ENCODE results near the gene EME1. TPM values are rescaled to one million over a fixed set of nuclear protein-coding genes. Genes with fewer than 3 reads are reported as not detected.

Gene EME1
- total and polyA plus RNA-seq, 2 of the 13 experiments (the other 11 are each of a cell fraction or from before 2014, with no cell fraction given) = 20.7 to 24.6 TPM

GRCh38 chr17:50397111-50397918 is 24.3 kb downstream of the EME1 start, which contains the start of gene LRRC59 (continued):
- TF ChIP-seq AKNA (CRISPR knock-in tag; IDR thresholded peaks at IDR 0.05; ENCODE audit: borderline replicate concordance) (peak; percentile 63; the same call in 1 of the 2 replicates), ZNF337 (CRISPR knock-in tag; IDR thresholded peaks at IDR 0.05; ENCODE audit: borderline replicate concordance, low read depth) (peak; percentile 97; the same call in 1 of the 2 replicates), GTF2F1 (IDR thresholded peaks at IDR 0.05; ENCODE audit: low read length) (peak; percentile 50; the same call in 1 of the 2 replicates), MYNN (CRISPR knock-in tag; IDR thresholded peaks at IDR 0.05; ENCODE audit: low read depth) (peak; percentile 89), ZBTB46 (CRISPR knock-in tag; IDR thresholded peaks at IDR 0.05; ENCODE audit: borderline replicate concordance) (0 out of 2 replicates have a peak, but pooled peaks have one; percentile 60), ZNF589 (CRISPR knock-in tag; conservative IDR thresholded peaks at IDR 0.05) (peak; percentile 99), MYPOP (CRISPR knock-in tag; IDR thresholded peaks at IDR 0.05) (peak; percentile 99), PLSCR1 (CRISPR knock-in tag; IDR thresholded peaks at IDR 0.05; ENCODE audit: borderline replicate concordance) (no peak), ZSCAN12 (CRISPR knock-in tag; IDR thresholded peaks at IDR 0.05) (no peak), ZNF180 (CRISPR knock-in tag; IDR thresholded peaks at IDR 0.05; ENCODE audit: borderline replicate concordance, low read depth) (no peak; the same call in 1 of the 2 replicates), TARDBP (CRISPR knock-in tag; IDR thresholded peaks at IDR 0.05) (peak; percentile 100), MNT (IDR thresholded peaks at IDR 0.05) (no peak; the same call in 1 of the 2 replicates), GATAD1 (CRISPR knock-in tag; IDR thresholded peaks at IDR 0.05) (peak; percentile 99), ZSCAN25 (CRISPR knock-in tag; IDR thresholded peaks at IDR 0.05) (peak; percentile 98), HNRNPH1 (optimal IDR thresholded peaks at IDR 0.05; ENCODE audit: low read depth, low read length) (no peak), ZNF557 (CRISPR knock-in tag; IDR thresholded peaks at IDR 0.05) (no peak; the same call in 1 of the 2 replicates), POLR2A (IDR thresholded peaks at IDR 0.05; ENCODE audit: insufficient read depth in 1 of 2, low read depth in 2 of 2, low read length in 2 of 2) (peak; percentile 91 to 96), CENPBD1 (CRISPR knock-in tag; IDR thresholded peaks at IDR 0.05; ENCODE audit: borderline replicate concordance, low read depth) (peak; percentile 90; the same call in 1 of the 2 replicates)
